Tibial nerve (tissue), 4 donors: Measurements from ENCODE around the gene RGS7. TPM values are rescaled to one million over a fixed set of nuclear protein-coding genes. Genes with fewer than 3 reads are reported as not detected.

Experiments
- DNase-seq, 2 donors: peaks; one replicate each; pipeline ENCODE4 v3.0.0-alpha.2; 2019; ENCODE audit warnings: low spot score in 2 of 2
- H3K27ac ChIP-seq, 4 donors: fragments of 200-600 bp; sonication (generic) in 3 of 4; one replicate each; pipeline ENCODE4 v1.5.1; 2017 to 2019; ENCODE audit warnings: mild to moderate bottlenecking in 1 of 4
- H3K27me3 ChIP-seq, 2 donors: fragments of 200-600 bp; sonication (generic) in 1 of 2; one replicate each; pipeline versions ENCODE4 v1.5.1 to v1.6.0; 2017 to 2019
- H3K36me3 ChIP-seq, 3 donors: fragments of 200-600 bp; sonication (generic); one replicate each; pipeline ENCODE4 v1.5.1; 2018 to 2019
- H3K4me1 ChIP-seq, 4 donors: fragments of 200-600 bp; sonication (generic) in 3 of 4; one replicate each; pipeline ENCODE4 v1.5.1; 2017 to 2019
- H3K4me3 ChIP-seq, 4 donors: fragments of 200-600 bp; sonication (generic) in 3 of 4; one replicate each; pipeline ENCODE4 v1.5.1; 2017 to 2019; ENCODE audit warnings: mild to moderate bottlenecking in 1 of 4, moderate library complexity in 1 of 4
- H3K9me3 ChIP-seq, 4 donors: fragments of 200-600 bp; sonication (generic) in 3 of 4; one replicate each; pipeline ENCODE4 v1.5.1; 2017 to 2019
- CTCF ChIP-seq, 5 experiments: fragments of 200-600 bp in 3 of 5; fragments of 450-650 bp in 2 of 5; sonication (generic) in 3 of 5; IDR thresholded peaks; one replicate each; pipeline ENCODE4 v1.5.1; 2016 to 2019; ENCODE audit warnings: antibody characterized with exemption in 5 of 5, mild to moderate bottlenecking in 3 of 5, moderate library complexity in 2 of 5
- EP300 ChIP-seq, 2 donors: sonication (generic); formaldehyde crosslinking; IDR thresholded peaks; one replicate each; pipeline ENCODE4 v1.6.1; 2017; ENCODE audit warnings: antibody characterized with exemption in 2 of 2, mild to moderate bottlenecking in 1 of 2
- POLR2A ChIP-seq, 2 donors: fragments of 450-650 bp; IDR thresholded peaks; one replicate each; pipeline ENCODE4 v1.6.1; 2017; ENCODE audit warnings: antibody characterized with exemption in 2 of 2, mild to moderate bottlenecking in 2 of 2, moderate library complexity in 2 of 2
- WGBS, 2 donors: methylation state at CpG; one replicate each; pipeline ENCODE4 v1.1.5; 2018; 5-methylcytosine and 5-hydroxymethylcytosine counted together
- total RNA-seq, 4 donors: library from RNA; depleted of rRNA; stranded (reverse); fragments of >200 nt; gene quantifications; one replicate each; pipeline ENCODE4 v1.1.0, GENCODE V29; 2016

The RGS7 gene
- total RNA-seq, 4 donors from 2014 or later = 0.39 to 1.5 (median 1.0) TPM; not detected in 1

GRCh38 chr1:241086686-241087085, 270.3 kb downstream of the RGS7 start:
- 74 to 81% methylated on average over 6 of the region's 6 CpGs for WGBS, 2 donors
- Histone ChIP-seq H3K27ac (no peak overlapping the region), H3K4me1 (no peaks in the 10 kb centered on the region), H3K4me3 (no peak overlapping the region), H3K36me3 (no peaks in the 10 kb centered on the region), H3K27me3 (no peaks in the 10 kb centered on the region), H3K9me3 (no peaks in the 10 kb centered on the region)
- no peak for TF ChIP-seq EP300 (IDR thresholded peaks at IDR 0.05)
- no peak for TF ChIP-seq POLR2A (IDR thresholded peaks at IDR 0.05)
- TF ChIP-seq CTCF (IDR thresholded peaks at IDR 0.05) = no peak
- no peak for DNase-seq

DNA sequence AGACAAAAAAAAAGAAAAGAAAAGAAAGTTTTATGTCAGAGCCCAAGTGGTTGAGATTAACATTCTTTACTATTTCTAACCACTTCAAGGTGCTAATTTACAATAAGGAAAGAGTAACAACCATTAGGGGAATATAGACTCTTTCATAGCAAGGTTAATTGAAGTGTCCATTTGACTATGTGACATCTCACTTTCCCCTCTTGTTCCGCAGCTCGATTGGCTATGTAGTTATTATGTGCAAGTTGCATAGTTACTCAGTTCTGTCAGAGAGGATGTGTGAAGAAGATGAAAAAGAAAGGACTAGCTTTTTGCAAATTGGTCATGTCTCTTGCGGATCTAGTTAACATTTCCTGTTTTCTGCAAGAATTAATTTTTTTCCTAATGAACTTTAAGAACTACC, 273.7 kb downstream of the RGS7 start:
- TF ChIP-seq POLR2A (IDR thresholded peaks at IDR 0.05) (no peak), CTCF (IDR thresholded peaks at IDR 0.05) (no peak)
- Histone ChIP-seq H3K4me1 (no peaks in the 10 kb centered on the region), H3K36me3 (no peaks in the 10 kb centered on the region), H3K27ac (no peak overlapping the region), H3K9me3 (no peaks in the 10 kb centered on the region), H3K27me3 (no peaks in the 10 kb centered on the region), H3K4me3 (no peak overlapping the region)
- 88 to 90% methylated on average over 3 of the region's 3 CpGs for WGBS, 2 donors
- no peak for DNase-seq

- no peak for DNase-seq
- 36 to 41% methylated on average over 2 of the region's 2 CpGs for WGBS, 2 donors
- TF ChIP-seq CTCF (IDR thresholded peaks at IDR 0.05) (no peak), POLR2A (IDR thresholded peaks at IDR 0.05) (no peak), EP300 (IDR thresholded peaks at IDR 0.05) (no peak)
- H3K27ac ChIP-seq = no peak overlapping the region
- no peaks in the 10 kb centered on the region for H3K27me3 ChIP-seq
- H3K36me3 ChIP-seq = no peaks in the 10 kb centered on the region
- peaks cover 0 to 3% (median 0%) of the 10 kb centered on the region in 4 donors for H3K4me1 ChIP-seq
- H3K4me3 ChIP-seq = no peak overlapping the region
- H3K9me3 ChIP-seq = no peaks in the 10 kb centered on the region
Observed at GRCh38 chr1:241081473-241081872, 275.5 kb downstream of the RGS7 start.

- Histone ChIP-seq H3K4me1 (peaks cover 0 to 5% (median 0%) of the 10 kb centered on the region in 4 donors), H3K9me3 (no peaks in the 10 kb centered on the region), H3K27me3 (no peaks in the 10 kb centered on the region), H3K4me3 (no peak overlapping the region), H3K27ac (no peak overlapping the region), H3K36me3 (no peaks in the 10 kb centered on the region)
- no peak for DNase-seq
- no peak for TF ChIP-seq CTCF (IDR thresholded peaks at IDR 0.05)
- no peak for TF ChIP-seq EP300 (IDR thresholded peaks at IDR 0.05)
- no peak for TF ChIP-seq POLR2A (IDR thresholded peaks at IDR 0.05)
- 76 to 92% methylated on average over 1 of the region's 1 CpG for WGBS, 2 donors
Observed at GRCh38 chr1:241079459-241079858, 277.5 kb downstream of the RGS7 start.

DNA sequence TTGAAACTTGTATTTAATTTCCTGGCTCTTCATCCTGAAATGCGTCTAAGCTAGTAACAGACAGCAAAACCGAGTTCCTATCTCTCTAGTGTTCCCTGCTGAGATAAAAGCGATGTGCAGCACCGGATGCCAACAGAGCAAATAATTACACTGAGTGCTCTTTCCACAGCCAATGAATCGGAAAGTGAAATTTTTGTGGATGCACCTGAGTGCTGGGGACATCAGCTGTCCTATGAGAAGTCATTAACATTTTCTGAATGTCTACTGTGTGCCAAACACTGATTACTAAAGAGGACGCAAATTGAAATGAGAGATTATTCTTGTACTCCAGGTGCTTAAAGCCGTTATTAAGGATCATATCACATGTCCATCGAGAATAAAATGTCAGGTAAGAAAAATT, 278.0 kb downstream of the RGS7 start:
- no peak for DNase-seq
- no peaks in the 10 kb centered on the region for H3K27me3 ChIP-seq
- TF ChIP-seq EP300 (IDR thresholded peaks at IDR 0.05) (no peak), POLR2A (IDR thresholded peaks at IDR 0.05) (no peak), CTCF (IDR thresholded peaks at IDR 0.05) (no peak)
- no peaks in the 10 kb centered on the region for H3K36me3 ChIP-seq
- no peaks in the 10 kb centered on the region for H3K9me3 ChIP-seq
- H3K27ac ChIP-seq = no peak overlapping the region
- peaks cover 0 to 9% (median 0%) of the 10 kb centered on the region in 4 donors for H3K4me1 ChIP-seq
- 64 to 75% methylated on average over 8 of the region's 8 CpGs for WGBS, 2 donors
- H3K4me3 ChIP-seq = no peak overlapping the region
